ENCODE data around the gene ZNF174.

Gene ZNF174

DNA sequence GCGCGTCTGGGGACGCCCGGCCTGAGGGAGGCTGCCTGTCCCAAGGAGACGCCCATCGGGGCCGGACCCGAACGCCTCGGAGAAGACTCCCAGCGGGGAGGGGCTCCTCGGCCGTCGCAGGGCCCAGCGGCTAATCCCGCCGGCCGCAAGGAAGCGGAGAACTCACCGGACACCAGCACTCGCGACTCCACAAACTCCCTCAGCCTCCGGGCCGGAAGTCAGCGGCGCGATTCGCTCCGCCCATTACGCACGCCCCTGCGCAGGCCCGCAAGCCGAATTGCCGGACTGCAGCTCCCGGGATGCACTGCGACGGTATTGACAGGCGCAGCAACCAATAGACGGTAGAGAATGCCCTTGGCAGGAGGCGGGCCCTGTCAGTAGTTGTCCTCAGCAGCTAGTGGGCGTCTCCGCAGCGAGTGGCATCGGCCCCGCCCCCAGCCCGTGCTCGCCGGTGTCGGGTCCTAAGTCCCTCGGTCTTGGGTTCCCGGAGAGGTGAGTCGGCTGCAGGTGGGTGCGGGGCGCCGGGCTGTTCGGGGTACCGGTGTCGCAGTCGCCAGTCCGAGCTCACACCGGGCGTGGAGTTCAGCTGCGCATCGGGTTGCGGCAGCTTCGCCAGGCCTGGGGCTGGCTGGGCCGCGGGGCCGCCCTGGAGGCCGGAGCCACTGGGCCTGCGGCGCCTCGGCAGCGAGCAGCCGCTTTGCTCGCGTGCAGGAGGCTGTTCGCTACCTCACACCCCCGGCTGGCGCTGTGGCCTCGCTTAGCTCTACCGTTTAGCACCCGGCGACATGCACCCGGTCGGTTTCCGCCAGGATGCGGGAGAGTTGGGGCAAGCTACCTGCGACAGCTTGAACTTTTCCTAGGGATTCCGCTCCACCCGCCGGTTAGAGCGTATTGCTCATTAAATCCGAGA lies at the start of gene ZNF174, which contains the start of gene ZSCAN32:
TSS of gene ZNF174 (plus strand) at position 437 of the 910 bp plus-strand sequence. CDS start 790 bp downstream, outside the sequence.
TSS of gene ZSCAN32 (minus strand) at position 226 of the 910 bp plus-strand sequence. CDS start 3,447 bp downstream, outside the sequence.
- peak; percentile 98 for DNase-seq

DNA sequence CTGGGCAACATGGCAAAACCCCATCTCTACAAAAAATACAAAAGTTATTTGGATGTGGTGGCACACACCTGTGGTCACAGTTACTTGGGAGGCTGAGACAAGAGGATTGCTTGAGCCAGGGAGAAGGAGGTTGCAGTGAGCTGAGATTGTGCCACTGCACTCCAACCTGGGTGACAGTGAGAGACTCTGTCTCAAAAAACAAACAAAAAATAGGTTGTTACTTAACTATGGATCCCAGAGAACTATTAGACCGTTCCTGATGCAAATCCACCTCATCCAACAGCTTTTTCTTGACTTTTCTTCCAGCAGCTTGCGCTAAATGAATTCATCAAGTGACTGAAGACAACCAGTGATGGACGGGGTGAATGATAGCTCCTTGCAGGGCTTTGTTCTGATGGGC lies 45.4 kb upstream of the ZNF174 start, which contains the start of gene OR2C1:
TSS of gene OR2C1 (plus strand) at position 301 of the 400 bp plus-strand sequence. CDS start at position 353, 52 bp downstream.
- DNase-seq = no peak

DNA sequence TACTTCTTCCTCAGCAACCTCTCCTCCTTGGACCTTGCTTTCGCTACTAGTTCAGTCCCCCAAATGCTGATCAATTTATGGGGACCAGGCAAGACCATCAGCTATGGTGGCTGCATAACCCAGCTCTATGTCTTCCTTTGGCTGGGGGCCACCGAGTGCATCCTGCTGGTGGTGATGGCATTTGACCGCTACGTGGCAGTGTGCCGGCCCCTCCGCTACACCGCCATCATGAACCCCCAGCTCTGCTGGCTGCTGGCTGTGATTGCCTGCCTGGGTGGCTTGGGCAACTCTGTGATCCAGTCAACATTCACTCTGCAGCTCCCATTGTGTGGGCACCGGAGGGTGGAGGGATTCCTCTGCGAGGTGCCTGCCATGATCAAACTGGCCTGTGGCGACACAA lies 44.9 kb upstream of the ZNF174 start:
- no peak for DNase-seq

- DNase-seq = no peak
These were observed 42.1 kb upstream of the ZNF174 start for GRCh38 chr16:3358871-3359270.

GRCh38 chr16:3362931-3363330 lies 38.1 kb upstream of the ZNF174 start:
- DNase-seq = no peak

GRCh38 chr16:3363793-3364192 lies 37.2 kb upstream of the ZNF174 start:
- DNase-seq = no peak

DNA sequence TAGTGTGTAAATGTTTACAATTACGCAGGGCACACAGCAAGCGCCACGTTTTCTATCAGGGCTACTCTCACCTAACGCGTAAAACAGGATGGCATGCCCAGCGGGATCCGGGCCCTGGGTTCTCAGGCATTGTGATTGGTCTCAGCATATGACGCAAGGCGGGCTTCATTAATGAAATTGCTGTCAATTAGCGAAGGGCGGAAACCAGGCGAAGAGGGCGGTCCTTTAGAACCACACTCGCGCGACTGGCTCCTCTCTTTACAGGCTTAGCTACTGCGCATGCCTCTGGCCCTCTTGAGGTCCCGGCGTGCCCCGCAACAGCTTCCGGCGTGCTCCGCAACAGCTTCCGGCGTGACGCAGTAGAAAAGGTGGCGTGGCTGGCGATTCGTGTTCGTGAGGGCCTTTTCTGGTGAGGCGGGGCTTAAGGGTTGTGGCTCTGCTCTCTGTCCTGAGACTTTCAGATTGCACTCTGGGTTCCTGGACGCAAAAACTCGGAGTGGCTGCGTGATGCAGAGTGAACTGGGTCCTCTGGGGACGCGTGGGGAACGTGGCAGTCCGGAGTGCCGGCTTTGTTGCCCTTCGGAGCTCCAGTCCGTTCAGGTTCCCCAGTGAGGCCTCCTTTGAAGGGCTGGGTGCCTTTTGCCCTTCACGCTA lies 36.1 kb upstream of the ZNF174 start:
- DNase-seq = peak; percentile 86

DNA sequence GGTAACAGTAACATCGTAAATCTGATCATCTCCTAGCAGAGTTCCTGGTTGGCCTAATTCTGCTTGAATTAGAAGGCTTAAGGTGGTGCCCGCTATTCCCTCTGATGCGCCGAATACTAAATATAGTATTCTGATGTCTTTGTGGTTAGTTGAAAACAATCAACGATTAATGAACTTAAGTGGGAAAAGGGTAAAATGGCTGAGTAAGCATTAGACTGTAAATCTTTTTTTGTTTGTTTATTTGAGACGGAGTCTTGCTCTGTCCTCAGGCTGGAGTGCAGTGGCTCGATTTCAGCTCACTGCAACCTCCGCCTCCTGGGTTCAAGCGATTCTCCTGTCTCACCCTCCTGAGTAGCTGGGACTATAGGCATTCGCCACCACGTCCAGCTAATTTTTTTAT lies 31.9 kb upstream of the ZNF174 start:
- DNase-seq = no peak

- no peak for DNase-seq
These were observed 25.3 kb upstream of the ZNF174 start for GRCh38 chr16:3375680-3376079.

- DNase-seq = no peak
These were observed 23.1 kb upstream of the ZNF174 start for GRCh38 chr16:3377917-3378316.

GRCh38 chr16:3383045-3383448 lies 18.0 kb upstream of the ZNF174 start:
- DNase-seq = no peak

GRCh38 chr16:3388325-3388724 lies 12.7 kb upstream of the ZNF174 start:
- no peak for DNase-seq

DNA sequence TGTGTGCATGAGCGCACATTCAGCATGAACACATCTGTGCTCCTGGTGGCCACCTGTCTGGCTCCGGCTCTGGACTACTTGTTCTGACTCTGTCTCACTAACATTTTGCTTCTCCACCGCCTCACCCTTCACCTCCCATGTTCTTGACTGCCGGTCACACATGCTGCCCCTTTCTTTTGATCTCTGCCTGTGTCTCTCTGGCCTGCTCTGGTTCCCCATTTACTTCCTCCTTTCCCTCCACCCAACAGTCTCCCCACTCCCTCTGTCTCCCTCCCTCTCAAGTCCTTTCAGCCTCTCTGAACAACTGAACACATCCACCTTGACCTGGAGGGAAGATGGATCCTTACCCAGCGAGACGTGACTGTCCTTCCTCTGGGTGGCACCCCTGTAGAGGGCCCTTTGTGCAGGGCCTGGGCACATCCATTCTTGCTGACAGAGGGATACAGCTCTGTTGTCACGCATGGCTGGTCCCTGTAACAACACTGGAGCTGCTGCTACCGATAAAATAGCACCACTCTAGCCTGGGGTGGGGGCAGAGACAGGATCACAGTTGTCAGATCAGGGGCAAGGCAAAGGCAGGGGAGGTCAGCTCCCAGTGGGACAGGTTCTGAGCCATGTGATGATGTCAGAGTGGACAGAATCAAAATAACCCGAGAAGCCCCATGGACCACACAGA lies 11.2 kb upstream of the ZNF174 start:
- no peak for DNase-seq

- peak; percentile 5 for DNase-seq
These were observed 603 bp upstream of the ZNF174 start for GRCh38 chr16:3400446-3400778.

DNA sequence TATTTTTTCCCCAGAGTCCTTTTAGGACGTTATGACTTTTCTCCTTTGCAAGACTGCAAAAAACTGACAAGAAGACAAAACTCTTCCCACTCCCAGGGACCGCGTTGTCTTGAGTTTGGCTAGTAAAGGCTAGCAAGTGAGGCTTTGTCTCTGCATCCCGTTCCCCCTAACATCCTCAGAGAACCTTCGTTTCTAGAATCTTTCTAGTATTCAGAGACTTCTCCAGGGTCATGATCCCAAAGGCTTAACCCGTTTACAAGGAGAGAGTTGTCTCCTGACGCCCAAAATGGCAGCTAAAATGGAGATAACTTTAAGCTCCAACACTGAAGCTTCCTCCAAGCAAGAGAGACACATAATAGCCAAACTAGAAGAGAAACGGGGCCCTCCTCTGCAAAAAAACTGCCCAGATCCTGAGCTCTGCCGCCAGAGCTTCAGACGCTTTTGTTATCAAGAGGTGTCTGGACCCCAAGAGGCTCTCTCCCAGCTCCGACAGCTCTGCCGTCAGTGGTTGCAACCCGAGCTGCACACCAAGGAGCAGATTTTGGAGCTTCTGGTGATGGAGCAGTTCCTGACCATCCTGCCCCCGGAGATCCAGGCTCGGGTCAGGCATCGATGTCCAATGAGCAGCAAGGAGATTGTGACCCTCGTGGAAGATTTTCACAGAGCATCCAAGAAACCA lies 843 bp downstream of the ZNF174 start:
- DNase-seq = peak; percentile 15

GRCh38 chr16:3408561-3409197 lies 7.7 kb downstream of the ZNF174 start:
- DNase-seq = no peak

DNA sequence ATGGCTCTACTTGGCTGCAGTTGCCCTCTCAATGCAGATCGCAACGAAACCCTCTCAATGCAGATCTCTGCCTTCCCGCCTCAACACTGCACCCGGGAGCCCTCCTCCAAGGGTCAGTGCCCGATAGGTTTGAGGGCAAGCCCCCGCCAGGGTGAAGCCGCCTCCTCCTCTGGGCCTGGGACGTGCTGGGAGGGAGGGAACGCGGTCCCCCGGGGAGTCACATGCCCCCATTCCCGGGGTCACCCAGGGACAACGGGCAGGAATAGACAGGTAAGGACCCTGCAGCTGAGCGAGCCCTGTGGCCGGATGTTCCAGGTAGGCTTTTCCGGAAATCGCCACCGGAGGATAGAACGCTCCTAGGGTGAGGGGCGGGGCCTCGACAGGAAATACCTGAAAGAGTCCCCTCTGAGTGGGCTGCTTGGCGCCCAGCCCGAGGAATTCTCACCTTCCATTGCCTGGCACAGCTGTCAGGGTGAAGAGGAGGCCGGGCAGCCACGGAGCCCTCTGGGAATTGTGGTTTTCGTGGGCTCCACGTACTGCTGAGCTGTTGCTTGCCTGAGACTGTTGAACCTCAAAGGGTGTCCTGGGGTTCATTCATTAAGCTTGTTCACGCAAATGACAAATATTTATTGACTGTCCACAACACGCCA lies 12.8 kb downstream of the ZNF174 start:
- no peak for DNase-seq

- DNase-seq = no peak
These were observed 30.8 kb downstream of the ZNF174 start for GRCh38 chr16:3431779-3432219.

DNA sequence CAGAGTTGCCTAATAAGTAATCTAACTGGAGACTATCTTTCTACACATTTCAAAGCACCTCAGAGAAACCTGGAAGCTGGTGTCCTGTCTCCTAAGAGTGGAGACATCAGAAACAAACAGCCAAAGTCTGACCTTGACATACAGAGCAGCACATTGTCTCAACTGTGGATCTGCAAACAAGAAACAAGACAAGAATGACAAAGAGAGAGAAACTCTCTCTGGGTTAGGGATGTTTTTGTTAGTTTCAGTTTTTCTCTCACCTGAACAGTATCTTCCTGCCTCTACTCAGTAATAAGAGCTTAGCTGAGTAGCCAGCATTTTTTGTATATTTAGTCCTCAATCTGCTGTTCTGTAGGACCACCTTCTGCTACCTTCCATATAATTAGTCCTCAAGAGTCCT lies 33.4 kb downstream of the ZNF174 start:
- no peak for DNase-seq

DNA sequence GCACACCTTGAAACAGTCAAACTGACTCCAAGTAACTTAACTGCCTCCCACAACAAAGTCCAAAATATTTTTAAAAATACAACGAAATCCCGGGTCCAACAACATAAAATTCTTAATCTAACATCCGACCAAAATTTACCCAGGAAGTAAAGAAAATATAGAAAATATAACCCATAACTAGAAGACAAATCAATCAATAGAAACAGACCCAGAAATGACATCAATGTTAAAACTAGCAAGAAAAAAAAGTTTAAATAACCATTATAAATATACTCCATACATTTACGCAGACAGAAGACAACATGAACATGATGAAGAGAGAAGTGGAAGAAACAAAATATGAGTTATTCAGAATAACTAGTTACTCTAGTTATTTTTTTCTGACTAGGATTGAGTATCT lies 38.6 kb downstream of the ZNF174 start:
- no peak for DNase-seq

DNA sequence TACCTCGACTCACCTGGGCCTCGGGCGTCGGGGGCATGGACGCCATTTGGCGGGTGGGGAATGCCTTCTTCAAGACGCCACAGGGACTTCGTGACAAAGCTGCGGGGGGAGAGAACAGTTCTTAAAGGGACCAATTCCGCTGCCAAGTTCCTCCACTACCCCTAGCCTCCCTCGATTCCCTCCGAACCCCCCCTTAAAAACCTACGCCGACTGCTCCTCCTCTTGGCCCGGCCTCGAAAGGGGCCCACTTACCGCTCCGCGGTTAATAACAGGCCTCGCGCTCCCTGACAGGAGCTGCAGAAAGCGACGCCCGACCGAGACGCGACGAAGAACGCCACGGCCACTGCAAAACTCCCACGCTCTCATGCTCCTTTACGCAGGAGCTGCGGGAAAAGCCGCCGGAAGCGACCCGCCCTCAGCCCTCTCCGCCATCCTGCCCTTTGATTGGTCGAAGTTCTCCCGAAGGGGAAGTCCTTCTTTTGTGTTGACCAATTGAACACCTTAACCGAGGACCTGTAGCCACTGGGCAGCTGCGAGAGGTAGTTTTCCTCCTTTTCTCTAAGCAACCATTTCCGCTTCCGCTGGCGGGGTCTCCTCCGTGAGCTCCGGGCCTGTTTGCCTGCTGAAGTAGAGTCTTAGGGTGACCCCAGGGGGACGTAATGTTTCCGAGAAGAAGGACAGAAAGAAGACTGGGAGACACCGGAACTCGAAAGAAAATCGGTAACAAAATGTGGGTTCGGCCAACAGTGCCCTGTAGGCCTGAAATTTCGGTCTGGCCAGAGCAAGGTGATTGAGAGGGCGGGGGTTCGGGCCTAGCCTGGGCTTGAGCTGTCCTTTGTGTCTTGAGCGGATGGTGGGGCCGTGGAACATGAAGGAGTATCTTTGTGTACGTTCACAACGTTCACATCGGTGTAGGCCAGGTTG lies 42.4 kb downstream of the ZNF174 start, which contains the start of the genes NAA60 and ZNF597:
TSS of gene NAA60 (plus strand) at position 573 of the 924 bp plus-strand sequence. CDS start 32,548 bp downstream, outside the sequence.
TSS of gene ZNF597 (minus strand) at position 397 of the 924 bp plus-strand sequence. CDS start at position 46, 351 bp downstream.
- peak; percentile 72 for DNase-seq
